GM21526 (cell line): Measurements from ENCODE around the gene CCT2.
"Not testable (repeated sequence)": the region's sequence is repeated elsewhere in the genome, so short reads cannot be mapped to it uniquely, and the experiment has no call there.

Experiments
- ATAC-seq: cut with Tn5 transposase; IDR thresholded peaks from one replicate; pipeline ENCODE4 v1.9.1; 2021; ENCODE audit warnings: moderate library complexity; ENCODE audit not compliant: unreplicated experiment, low FRiP score

CCT2 gene

GRCh38 chr12:69583203-69583602 is 2.1 kb upstream of the CCT2 start:
- no peak for ATAC-seq

GRCh38 chr12:69588527-69588926 is 3.3 kb downstream of the CCT2 start:
- no peak for ATAC-seq

- no peak for ATAC-seq
These were observed 3.8 kb downstream of the CCT2 start for GRCh38 chr12:69589082-69589481.

GRCh38 chr12:69595689-69596088 is 10.4 kb downstream of the CCT2 start:
- no peak for ATAC-seq

GRCh38 chr12:69598174-69598753 is 13.0 kb downstream of the CCT2 start:
- no peak for ATAC-seq

GRCh38 chr12:69600804-69601203 is 15.5 kb downstream of the CCT2 start:
- no peak for ATAC-seq

GRCh38 chr12:69601962-69602685 is 16.9 kb downstream of the CCT2 start:
- ATAC-seq: no peak

- no peak for ATAC-seq
These were observed 17.7 kb downstream of the CCT2 start for GRCh38 chr12:69602954-69603353.

GRCh38 chr12:69603556-69603955 is 18.3 kb downstream of the CCT2 start:
- not testable (repeated sequence) for ATAC-seq

GRCh38 chr12:69604275-69604674 is 19.0 kb downstream of the CCT2 start:
- not testable (repeated sequence) for ATAC-seq

GRCh38 chr12:69608114-69608513 is 22.9 kb downstream of the CCT2 start:
- ATAC-seq: no peak

GRCh38 chr12:69610126-69610525 is 24.9 kb downstream of the CCT2 start:
- ATAC-seq: no peak

GRCh38 chr12:69610729-69611128 is 25.5 kb downstream of the CCT2 start, which contains the start of gene LRRC10:
LRRC10 (minus strand) TSS chr12:69610907; CDS start chr12:69610838, 69 bp downstream.
- ATAC-seq: no peak

- ATAC-seq: no peak
These were observed 28.1 kb downstream of the CCT2 start for GRCh38 chr12:69613351-69613750.

GRCh38 chr12:69616025-69616424 is 30.8 kb downstream of the CCT2 start:
- ATAC-seq: no peak

- ATAC-seq: no peak
These were observed 33.8 kb downstream of the CCT2 start for GRCh38 chr12:69619050-69619449.

- no peak for ATAC-seq
These were observed 34.8 kb downstream of the CCT2 start for GRCh38 chr12:69620077-69620476.

GRCh38 chr12:69620921-69621320 is 35.7 kb downstream of the CCT2 start:
- no peak for ATAC-seq

- ATAC-seq: no peak
These were observed 36.3 kb downstream of the CCT2 start for GRCh38 chr12:69621551-69621950.

- no peak for ATAC-seq
These were observed 38.7 kb downstream of the CCT2 start for GRCh38 chr12:69623970-69624369.

- no peak for ATAC-seq
These were observed 42.2 kb downstream of the CCT2 start for GRCh38 chr12:69627501-69627900.

- no peak for ATAC-seq
These were observed 44.9 kb downstream of the CCT2 start for GRCh38 chr12:69630191-69630590.
